Measurements from ENCODE around the gene MBNL1.

The MBNL1 gene

DNA sequence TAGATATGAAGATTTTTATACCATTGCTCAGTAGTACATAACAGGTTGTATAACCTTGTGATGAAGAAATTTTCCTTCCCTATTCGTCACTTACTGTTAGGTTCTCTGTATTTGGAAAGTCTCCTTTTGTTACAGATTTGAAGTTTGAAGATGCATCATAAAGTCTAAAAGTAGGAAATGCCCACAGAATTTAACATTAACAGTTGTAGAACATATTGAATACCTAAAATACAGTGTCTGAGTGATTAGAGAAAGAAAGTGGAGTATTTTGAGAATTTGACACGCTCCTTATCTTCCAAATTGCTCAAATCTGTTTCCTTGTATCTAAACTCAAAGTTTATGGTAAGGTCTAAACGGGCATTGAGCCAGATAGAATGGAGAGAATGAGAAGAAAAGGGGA, 111.3 kb downstream of the MBNL1 start:
- no peaks in the 10 kb centered on the region for H3K27me3 ChIP-seq (ENCODE audit: control insufficient read depth in 1 of 2, insufficient read depth in 2 of 2, low read length in 2 of 2)
- peaks cover 0 to 3% of the 10 kb centered on the region in 2 donors for H3K36me3 ChIP-seq (ENCODE audit: control insufficient read depth in 1 of 2, insufficient read depth in 2 of 2, low read length in 2 of 2)
- peaks cover 14 to 39% of the 10 kb centered on the region in 2 donors for H3K4me1 ChIP-seq (ENCODE audit: control insufficient read depth in 1 of 2, insufficient read depth in 2 of 2, low read length in 2 of 2)
- H3K27ac ChIP-seq (ENCODE audit: low read depth, low read length): no peak overlapping the region
- no peaks in the 10 kb centered on the region for H3K9me3 ChIP-seq (ENCODE audit: control insufficient read depth in 1 of 2, low read length in 2 of 2)
- H3K9ac ChIP-seq (ENCODE audit: low read depth in 1 of 2, low read length in 2 of 2): no peak overlapping the region
- H3K4me3 ChIP-seq (ENCODE audit: low read depth in 1 of 2, low read length in 2 of 2): no peak overlapping the region

GRCh38 chr3:152381881-152382295, 113.2 kb downstream of the MBNL1 start:
- Histone ChIP-seq H3K27ac (ENCODE audit: low read depth, low read length) (no peak overlapping the region), H3K36me3 (ENCODE audit: control insufficient read depth in 1 of 2, insufficient read depth in 2 of 2, low read length in 2 of 2) (peaks cover 0 to 3% of the 10 kb centered on the region in 2 donors), H3K9me3 (ENCODE audit: control insufficient read depth in 1 of 2, low read length in 2 of 2) (no peaks in the 10 kb centered on the region), H3K9ac (ENCODE audit: low read depth in 1 of 2, low read length in 2 of 2) (no peak overlapping the region), H3K4me3 (ENCODE audit: low read depth in 1 of 2, low read length in 2 of 2) (peak overlapping the region; percentile 26 to 58), H3K4me1 (ENCODE audit: control insufficient read depth in 1 of 2, insufficient read depth in 2 of 2, low read length in 2 of 2) (peaks cover 19 to 49% of the 10 kb centered on the region in 2 donors), H3K27me3 (ENCODE audit: control insufficient read depth in 1 of 2, insufficient read depth in 2 of 2, low read length in 2 of 2) (no peaks in the 10 kb centered on the region)

DNA sequence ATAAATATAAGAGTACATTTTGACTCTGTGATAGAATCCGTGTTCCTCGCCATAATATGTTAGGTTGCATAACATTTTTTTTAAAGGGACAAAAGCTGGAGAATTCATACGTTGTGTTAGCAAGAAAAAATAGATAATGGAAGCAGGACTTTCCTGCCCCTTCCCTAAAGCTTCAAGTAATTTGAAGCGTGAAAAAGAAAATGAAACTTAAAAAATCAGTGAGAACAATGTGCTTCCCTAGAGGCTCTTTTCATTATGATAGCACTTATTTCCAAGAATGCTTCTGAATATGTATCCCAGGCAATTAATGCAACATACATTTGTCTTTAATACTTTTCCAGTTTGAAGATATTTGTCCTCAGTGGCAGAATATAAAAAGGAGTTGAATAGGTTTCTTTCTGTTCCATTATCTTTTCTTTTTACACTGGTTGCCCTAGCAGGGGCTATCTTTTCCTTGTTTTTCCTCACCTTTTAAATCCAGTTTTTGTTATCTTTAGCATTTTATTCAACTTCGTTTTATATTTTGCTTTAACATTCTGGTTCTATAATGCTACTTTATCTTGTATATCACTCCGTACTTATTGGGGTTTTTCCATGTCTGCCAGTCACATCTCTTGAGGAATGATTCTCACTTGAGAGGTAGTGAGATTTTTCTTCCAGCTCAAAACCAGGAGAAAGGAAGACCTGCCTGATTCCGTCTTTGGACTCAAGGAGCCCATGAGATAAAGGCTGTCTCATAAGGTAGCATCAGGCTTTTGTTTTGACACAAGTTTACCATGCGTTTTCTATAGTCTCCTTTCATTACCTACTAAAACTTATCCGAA, 113.8 kb downstream of the MBNL1 start:
- H3K4me1 ChIP-seq (ENCODE audit: control insufficient read depth in 1 of 2, insufficient read depth in 2 of 2, low read length in 2 of 2): peaks cover 19 to 51% of the 10 kb centered on the region in 2 donors
- peak overlapping the region in 1 of 2 donors; percentile 49 for H3K9ac ChIP-seq (ENCODE audit: low read depth in 1 of 2, low read length in 2 of 2)
- no peaks in the 10 kb centered on the region for H3K27me3 ChIP-seq (ENCODE audit: control insufficient read depth in 1 of 2, insufficient read depth in 2 of 2, low read length in 2 of 2)
- H3K9me3 ChIP-seq (ENCODE audit: control insufficient read depth in 1 of 2, low read length in 2 of 2): no peaks in the 10 kb centered on the region
- H3K36me3 ChIP-seq (ENCODE audit: control insufficient read depth in 1 of 2, insufficient read depth in 2 of 2, low read length in 2 of 2): peaks cover 0 to 3% of the 10 kb centered on the region in 2 donors
- H3K27ac ChIP-seq (ENCODE audit: low read depth, low read length): peak overlapping the region; percentile 43
- H3K4me3 ChIP-seq (ENCODE audit: low read depth in 1 of 2, low read length in 2 of 2): peak overlapping the region; percentile 26 to 58

GRCh38 chr3:152383136-152383606, 114.4 kb downstream of the MBNL1 start:
- no peaks in the 10 kb centered on the region for H3K9me3 ChIP-seq (ENCODE audit: control insufficient read depth in 1 of 2, low read length in 2 of 2)
- H3K9ac ChIP-seq (ENCODE audit: low read depth in 1 of 2, low read length in 2 of 2): no peak overlapping the region
- peaks cover 19 to 51% of the 10 kb centered on the region in 2 donors for H3K4me1 ChIP-seq (ENCODE audit: control insufficient read depth in 1 of 2, insufficient read depth in 2 of 2, low read length in 2 of 2)
- H3K4me3 ChIP-seq (ENCODE audit: low read depth in 1 of 2, low read length in 2 of 2): peak overlapping the region; percentile 26 to 58
- no peaks in the 10 kb centered on the region for H3K27me3 ChIP-seq (ENCODE audit: control insufficient read depth in 1 of 2, insufficient read depth in 2 of 2, low read length in 2 of 2)
- no peaks in the 10 kb centered on the region for H3K36me3 ChIP-seq (ENCODE audit: control insufficient read depth in 1 of 2, insufficient read depth in 2 of 2, low read length in 2 of 2)
- no peak overlapping the region for H3K27ac ChIP-seq (ENCODE audit: low read depth, low read length)

DNA sequence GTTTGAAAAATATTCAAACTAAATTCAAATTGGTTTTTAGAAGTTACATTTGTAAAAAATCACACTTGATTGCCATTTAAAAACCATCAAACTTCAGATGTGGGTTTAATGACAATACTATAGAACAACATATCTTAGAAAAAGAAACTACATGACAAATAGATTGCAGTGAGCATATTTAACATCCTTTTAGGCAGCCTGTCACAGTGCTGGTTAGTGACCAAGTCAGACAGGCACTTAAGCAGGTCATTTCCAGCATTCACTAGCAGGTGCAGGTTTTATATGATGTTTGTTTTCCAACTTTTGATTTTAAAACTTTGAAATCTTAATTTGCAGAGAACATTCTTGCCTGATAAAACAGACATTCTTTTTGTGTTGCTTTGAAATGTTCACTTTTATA, 115.7 kb downstream of the MBNL1 start:
- Histone ChIP-seq H3K9ac (ENCODE audit: low read depth in 1 of 2, low read length in 2 of 2) (no peak overlapping the region), H3K36me3 (ENCODE audit: control insufficient read depth in 1 of 2, insufficient read depth in 2 of 2, low read length in 2 of 2) (no peaks in the 10 kb centered on the region), H3K4me1 (ENCODE audit: control insufficient read depth in 1 of 2, insufficient read depth in 2 of 2, low read length in 2 of 2) (peaks cover 19 to 51% of the 10 kb centered on the region in 2 donors), H3K4me3 (ENCODE audit: low read depth in 1 of 2, low read length in 2 of 2) (no peak overlapping the region), H3K9me3 (ENCODE audit: control insufficient read depth in 1 of 2, low read length in 2 of 2) (no peaks in the 10 kb centered on the region), H3K27me3 (ENCODE audit: control insufficient read depth in 1 of 2, insufficient read depth in 2 of 2, low read length in 2 of 2) (no peaks in the 10 kb centered on the region), H3K27ac (ENCODE audit: low read depth, low read length) (no peak overlapping the region)

- Histone ChIP-seq H3K4me1 (ENCODE audit: control insufficient read depth in 1 of 2, insufficient read depth in 2 of 2, low read length in 2 of 2) (peaks cover 16 to 37% of the 10 kb centered on the region in 2 donors), H3K27ac (ENCODE audit: low read depth, low read length) (no peak overlapping the region), H3K27me3 (ENCODE audit: control insufficient read depth in 1 of 2, insufficient read depth in 2 of 2, low read length in 2 of 2) (no peaks in the 10 kb centered on the region), H3K4me3 (ENCODE audit: low read depth in 1 of 2, low read length in 2 of 2) (no peak overlapping the region), H3K36me3 (ENCODE audit: control insufficient read depth in 1 of 2, insufficient read depth in 2 of 2, low read length in 2 of 2) (no peaks in the 10 kb centered on the region), H3K9ac (ENCODE audit: low read depth in 1 of 2, low read length in 2 of 2) (no peak overlapping the region), H3K9me3 (ENCODE audit: control insufficient read depth in 1 of 2, low read length in 2 of 2) (no peaks in the 10 kb centered on the region)
Measured at GRCh38 chr3:152385761-152386160, 117.0 kb downstream of the MBNL1 start.

DNA sequence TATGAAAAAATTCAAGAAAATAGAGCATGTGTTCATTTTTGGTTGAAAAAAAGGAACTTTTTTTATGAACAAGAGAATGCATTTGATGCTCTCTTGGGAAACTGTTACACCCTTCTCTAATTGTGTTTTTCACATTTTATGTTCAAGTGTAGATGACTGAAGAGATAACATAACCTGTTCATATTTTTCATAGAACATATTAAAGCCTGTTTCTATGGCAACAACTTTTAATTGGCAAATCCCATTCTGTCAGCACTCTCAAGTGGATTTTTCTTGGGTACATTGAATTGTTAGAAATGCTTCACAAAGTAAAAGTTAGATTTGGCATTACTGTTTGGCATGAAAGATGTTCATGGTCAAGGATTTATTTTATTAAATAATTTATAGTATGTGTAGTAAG, 117.5 kb downstream of the MBNL1 start:
- Histone ChIP-seq H3K36me3 (ENCODE audit: control insufficient read depth in 1 of 2, insufficient read depth in 2 of 2, low read length in 2 of 2) (no peaks in the 10 kb centered on the region), H3K4me3 (ENCODE audit: low read depth in 1 of 2, low read length in 2 of 2) (no peak overlapping the region), H3K9me3 (ENCODE audit: control insufficient read depth in 1 of 2, low read length in 2 of 2) (no peaks in the 10 kb centered on the region), H3K9ac (ENCODE audit: low read depth in 1 of 2, low read length in 2 of 2) (no peak overlapping the region), H3K27ac (ENCODE audit: low read depth, low read length) (no peak overlapping the region), H3K27me3 (ENCODE audit: control insufficient read depth in 1 of 2, insufficient read depth in 2 of 2, low read length in 2 of 2) (no peaks in the 10 kb centered on the region), H3K4me1 (ENCODE audit: control insufficient read depth in 1 of 2, insufficient read depth in 2 of 2, low read length in 2 of 2) (peaks cover 16 to 34% of the 10 kb centered on the region in 2 donors)

- H3K27ac ChIP-seq (ENCODE audit: low read depth, low read length): no peak overlapping the region
- no peaks in the 10 kb centered on the region for H3K36me3 ChIP-seq (ENCODE audit: control insufficient read depth in 1 of 2, insufficient read depth in 2 of 2, low read length in 2 of 2)
- no peaks in the 10 kb centered on the region for H3K9me3 ChIP-seq (ENCODE audit: control insufficient read depth in 1 of 2, low read length in 2 of 2)
- H3K4me1 ChIP-seq (ENCODE audit: control insufficient read depth in 1 of 2, insufficient read depth in 2 of 2, low read length in 2 of 2): peaks cover 8 to 26% of the 10 kb centered on the region in 2 donors
- no peaks in the 10 kb centered on the region for H3K27me3 ChIP-seq (ENCODE audit: control insufficient read depth in 1 of 2, insufficient read depth in 2 of 2, low read length in 2 of 2)
- H3K4me3 ChIP-seq (ENCODE audit: low read depth in 1 of 2, low read length in 2 of 2): no peak overlapping the region
- no peak overlapping the region for H3K9ac ChIP-seq (ENCODE audit: low read depth in 1 of 2, low read length in 2 of 2)
Measured at GRCh38 chr3:152388631-152389030, 119.9 kb downstream of the MBNL1 start.

DNA sequence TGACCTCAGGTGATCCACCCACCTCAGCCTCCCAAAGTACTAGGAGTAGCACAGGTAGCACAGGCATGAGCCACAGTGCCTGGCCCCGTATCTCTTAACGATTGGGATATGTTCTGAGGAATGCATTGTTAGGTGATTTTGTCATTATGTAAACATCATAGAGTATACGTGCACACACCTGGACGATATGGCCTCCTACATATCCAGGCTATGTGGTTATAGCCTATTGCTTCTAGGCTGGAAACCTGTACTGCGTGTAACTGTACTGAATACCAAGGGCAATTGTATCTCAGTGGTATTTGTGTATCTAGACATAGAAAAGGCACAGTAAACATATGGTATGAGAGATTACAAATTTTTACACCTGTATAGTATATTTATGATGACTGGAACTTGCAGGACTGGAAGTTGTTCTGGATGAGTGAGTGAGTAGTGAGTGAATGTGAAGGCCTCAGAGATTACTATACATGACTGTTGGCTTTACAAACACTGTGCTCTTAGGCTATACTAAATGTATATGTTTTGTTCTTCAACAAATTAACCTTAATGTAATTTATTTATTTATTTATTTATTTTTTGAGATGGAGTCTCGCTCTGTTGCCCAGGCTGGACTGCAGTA, 120.7 kb downstream of the MBNL1 start:
- Histone ChIP-seq H3K27ac (ENCODE audit: low read depth, low read length) (no peak overlapping the region), H3K27me3 (ENCODE audit: control insufficient read depth in 1 of 2, insufficient read depth in 2 of 2, low read length in 2 of 2) (no peaks in the 10 kb centered on the region), H3K4me3 (ENCODE audit: low read depth in 1 of 2, low read length in 2 of 2) (no peak overlapping the region), H3K36me3 (ENCODE audit: control insufficient read depth in 1 of 2, insufficient read depth in 2 of 2, low read length in 2 of 2) (no peaks in the 10 kb centered on the region), H3K4me1 (ENCODE audit: control insufficient read depth in 1 of 2, insufficient read depth in 2 of 2, low read length in 2 of 2) (peaks cover 5 to 26% of the 10 kb centered on the region in 2 donors), H3K9me3 (ENCODE audit: control insufficient read depth in 1 of 2, low read length in 2 of 2) (no peaks in the 10 kb centered on the region), H3K9ac (ENCODE audit: low read depth in 1 of 2, low read length in 2 of 2) (no peak overlapping the region)

GRCh38 chr3:152390647-152391046, 121.9 kb downstream of the MBNL1 start:
- Histone ChIP-seq H3K4me1 (ENCODE audit: control insufficient read depth in 1 of 2, insufficient read depth in 2 of 2, low read length in 2 of 2) (peaks cover 5 to 17% of the 10 kb centered on the region in 2 donors), H3K36me3 (ENCODE audit: control insufficient read depth in 1 of 2, insufficient read depth in 2 of 2, low read length in 2 of 2) (no peaks in the 10 kb centered on the region), H3K4me3 (ENCODE audit: low read depth in 1 of 2, low read length in 2 of 2) (no peak overlapping the region), H3K27ac (ENCODE audit: low read depth, low read length) (no peak overlapping the region), H3K9ac (ENCODE audit: low read depth in 1 of 2, low read length in 2 of 2) (no peak overlapping the region), H3K9me3 (ENCODE audit: control insufficient read depth in 1 of 2, low read length in 2 of 2) (no peaks in the 10 kb centered on the region), H3K27me3 (ENCODE audit: control insufficient read depth in 1 of 2, insufficient read depth in 2 of 2, low read length in 2 of 2) (no peaks in the 10 kb centered on the region)
